SW480 (cell line): ENCODE data around the gene OSBPL10.
A peak's percentile ranks its signal among the peaks of the same experiment; 100 is the strongest.

ENCODE experiments used
- DNase-seq: peaks from one replicate; pipeline ENCODE4 v3.0.0-alpha.2; 2016; ENCODE audit warnings: low spot score

OSBPL10 gene

DNA sequence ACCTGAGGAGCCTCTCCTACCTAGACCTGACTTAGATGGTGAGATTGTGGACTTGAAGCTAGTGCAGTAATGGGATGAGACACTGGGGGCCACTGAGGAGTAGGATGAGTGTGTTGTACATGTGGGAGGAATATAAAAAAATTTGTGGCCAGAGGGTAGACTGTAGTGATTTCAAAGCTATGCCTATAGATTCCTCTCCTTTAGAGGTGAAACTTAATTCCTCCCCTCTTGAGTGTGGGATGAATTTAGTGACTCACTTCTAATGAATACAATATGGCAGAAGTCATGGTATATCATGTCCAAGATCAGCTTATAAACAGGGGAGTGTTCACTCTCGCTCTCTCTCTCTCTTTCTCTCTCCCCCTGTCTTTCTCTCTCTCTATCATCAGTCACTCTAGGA lies 7.2 kb upstream of the OSBPL10 start:
- no peak for DNase-seq

DNA sequence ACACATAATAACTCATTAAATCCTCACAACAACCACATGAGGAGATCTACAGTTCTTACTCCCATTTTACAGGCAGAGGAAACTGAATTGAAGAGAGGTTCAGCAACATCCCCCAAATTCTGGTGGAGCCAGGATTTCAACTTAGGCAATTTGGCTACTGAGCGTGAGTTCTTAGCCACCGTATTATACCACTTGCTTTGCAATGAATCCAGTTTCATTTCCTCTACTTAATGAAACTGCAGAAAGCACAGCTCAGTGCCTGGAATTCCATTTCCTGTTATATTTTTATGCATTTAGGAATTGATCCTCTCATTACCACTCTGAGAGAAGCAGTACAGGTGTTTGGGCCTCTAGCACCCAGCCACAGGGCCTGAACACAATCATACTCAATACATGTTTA lies 4.8 kb upstream of the OSBPL10 start:
- no peak for DNase-seq

DNA sequence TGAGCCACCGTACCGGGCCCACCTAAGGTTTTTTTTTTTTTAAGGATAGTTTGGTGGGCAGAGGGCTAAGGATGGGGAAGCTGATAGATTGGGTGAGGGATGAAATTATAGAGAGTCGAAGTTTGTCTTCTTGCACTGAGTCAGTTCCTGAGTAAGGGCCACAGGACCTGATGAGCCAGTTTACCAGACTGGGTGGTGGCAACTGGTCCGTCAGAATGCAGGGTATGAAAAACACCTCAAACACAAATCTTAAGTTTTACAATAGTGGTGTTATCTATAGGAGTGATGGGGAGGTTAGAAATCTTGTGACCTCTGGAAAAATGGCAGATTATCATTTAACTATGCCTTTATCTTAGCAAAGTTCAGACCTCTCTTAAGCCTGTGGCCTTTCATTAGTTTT lies 3.3 kb upstream of the OSBPL10 start:
- DNase-seq = no peak

DNA sequence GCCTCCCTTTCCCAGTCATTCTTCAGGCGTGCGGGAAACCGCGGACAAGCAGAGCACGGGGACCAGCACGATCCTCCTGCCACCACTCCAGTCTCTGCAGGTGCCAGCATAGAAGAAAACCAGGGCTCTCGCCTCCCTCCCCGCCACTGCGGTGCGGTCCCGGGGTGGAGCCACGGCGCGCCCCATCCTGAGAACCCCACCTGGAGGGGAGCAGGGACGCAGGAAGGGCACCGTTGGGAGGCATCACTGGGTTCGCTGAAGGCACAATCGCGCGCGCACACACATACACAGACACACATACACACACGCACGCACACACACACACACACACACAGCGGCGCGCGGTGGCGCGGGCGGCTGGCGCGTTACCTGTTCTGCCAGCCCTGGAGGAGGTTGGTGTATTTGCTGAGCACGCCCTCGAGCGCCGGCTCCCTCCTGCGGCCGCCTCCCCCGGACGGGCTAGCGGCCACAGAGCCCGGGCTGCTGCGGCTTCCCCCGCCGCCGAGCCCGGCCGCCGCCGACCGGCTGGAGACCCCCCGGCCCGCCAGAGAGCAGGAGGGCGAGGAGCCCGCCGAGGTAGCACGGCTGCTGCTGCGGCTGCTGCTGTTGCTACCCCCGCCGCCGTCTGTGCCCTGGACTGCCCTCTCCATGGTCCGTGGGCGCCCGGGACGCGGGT lies 394 bp downstream of the OSBPL10 start:
- DNase-seq = peak; percentile 86

DNA sequence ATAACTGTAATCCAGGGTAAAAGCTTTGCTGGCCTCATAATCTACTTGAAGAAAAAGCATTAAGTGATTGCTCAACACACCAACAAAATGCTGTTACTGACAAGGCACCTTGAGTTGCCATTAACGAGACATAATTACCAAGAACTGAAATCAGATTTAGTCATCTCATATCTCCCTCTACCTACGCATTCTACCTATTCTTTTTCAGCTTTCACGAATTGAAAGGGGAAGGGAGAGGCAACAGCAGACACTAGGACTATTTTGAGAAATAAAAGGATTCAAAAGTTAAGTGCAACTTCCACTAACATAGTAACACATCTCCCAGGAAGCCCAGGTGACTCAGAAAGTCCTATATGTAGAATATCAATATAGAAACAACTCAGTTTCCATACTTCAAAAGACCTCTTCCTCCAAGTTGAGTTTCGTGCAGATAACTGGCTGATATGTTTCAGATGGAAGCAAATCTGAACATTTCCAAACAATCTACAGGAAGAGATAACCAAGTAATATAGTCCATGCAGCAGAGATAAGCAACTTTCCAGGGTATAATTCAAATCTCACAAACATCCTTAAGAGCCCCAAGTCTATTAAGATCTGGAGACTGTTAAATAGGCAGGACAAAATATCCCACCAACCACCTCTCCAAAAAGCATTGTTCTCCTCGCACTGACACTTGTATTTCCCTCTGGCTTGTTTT lies 1.9 kb downstream of the OSBPL10 start:
- no peak for DNase-seq

DNA sequence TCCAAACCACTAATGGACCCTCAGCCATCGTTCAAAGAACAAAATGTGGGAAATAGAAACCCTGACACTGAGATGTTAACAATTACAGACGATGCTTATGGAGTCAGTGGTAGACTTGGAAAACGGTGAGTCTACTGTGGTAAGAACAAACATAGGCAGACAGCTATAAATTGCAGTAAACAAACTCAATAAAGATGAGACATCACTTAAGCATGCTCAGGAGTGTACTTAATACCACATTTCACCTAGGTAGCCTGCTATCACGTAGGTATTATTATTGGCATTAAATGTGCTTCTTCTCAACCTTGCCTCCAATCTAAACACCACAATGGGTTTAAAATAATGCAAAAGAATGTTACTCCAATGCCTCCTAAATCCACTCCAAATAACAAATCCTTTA lies 2.5 kb downstream of the OSBPL10 start:
- DNase-seq = peak; percentile 69

DNA sequence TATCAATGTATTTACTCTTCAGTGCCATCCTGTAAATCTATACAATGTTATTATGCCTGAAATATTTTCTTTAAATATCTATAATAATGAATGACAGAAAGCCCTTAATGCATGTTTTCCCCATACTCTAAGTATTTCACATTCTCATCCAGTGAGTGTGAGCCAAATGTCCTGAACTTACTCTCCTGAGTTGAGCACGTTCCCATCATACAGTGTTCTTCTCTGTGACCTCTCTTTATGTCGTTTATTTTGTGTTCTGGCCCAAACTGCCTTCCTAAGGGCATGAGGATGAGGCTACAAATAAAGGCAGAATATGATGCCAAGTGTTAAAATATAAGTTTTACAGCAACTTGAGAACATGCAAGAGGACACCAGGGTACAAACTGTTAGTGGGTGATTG lies 3.3 kb downstream of the OSBPL10 start:
- no peak for DNase-seq

DNA sequence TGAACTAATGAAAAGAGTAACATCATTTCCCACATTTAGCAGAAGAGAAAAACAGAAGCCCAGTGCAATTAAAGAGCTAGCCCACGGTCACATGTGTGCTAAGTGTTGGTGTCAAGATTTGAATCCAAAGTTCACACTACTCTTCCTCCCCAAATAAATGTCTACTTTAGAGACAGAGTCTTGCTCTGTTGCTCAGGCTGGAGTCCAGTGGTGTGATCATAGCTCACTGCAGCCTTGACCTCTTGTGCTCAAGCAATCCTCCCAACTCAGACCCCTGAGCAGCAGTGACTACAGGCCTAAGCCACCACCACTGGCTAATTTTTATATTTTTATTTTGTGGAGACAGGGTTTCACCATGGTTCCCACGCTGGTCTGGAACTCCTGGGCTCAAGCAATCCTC lies 4.8 kb downstream of the OSBPL10 start:
- no peak for DNase-seq

DNA sequence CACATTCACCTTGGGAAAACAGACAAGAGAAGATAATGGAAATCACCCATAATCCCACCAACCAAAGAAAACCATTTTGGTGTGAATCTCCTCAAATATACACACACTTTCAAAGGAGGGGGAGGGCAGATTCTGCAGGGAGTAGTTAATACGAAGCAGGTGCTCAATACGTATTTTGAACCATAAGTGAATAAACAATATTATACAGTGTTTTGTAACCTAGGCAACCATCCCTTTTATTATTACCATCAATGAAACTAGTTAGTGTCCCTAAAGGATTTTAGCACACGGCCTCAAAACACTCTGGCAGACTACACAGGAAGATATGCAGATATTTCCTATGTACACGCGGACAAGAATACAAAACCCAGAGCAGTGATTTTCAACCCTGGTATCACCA lies 6.1 kb downstream of the OSBPL10 start:
- no peak for DNase-seq

DNA sequence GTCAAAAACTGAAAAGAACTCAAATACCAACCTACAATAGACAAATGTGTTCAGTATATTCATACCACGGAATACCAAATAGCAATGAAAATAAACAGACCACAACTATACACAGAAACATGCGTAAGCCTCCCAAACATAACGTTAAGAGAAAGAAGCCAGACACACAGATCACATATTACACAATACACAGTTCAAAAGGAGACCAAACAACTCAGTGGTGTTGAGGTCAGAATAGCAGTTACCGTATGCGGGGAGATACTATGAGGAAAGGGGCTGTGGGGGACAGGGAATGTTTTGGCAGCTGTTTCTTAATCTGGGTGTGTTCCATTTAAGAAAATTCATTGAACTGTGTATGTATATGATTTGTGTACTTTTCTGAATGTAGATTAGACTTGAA lies 6.6 kb downstream of the OSBPL10 start:
- no peak for DNase-seq

DNA sequence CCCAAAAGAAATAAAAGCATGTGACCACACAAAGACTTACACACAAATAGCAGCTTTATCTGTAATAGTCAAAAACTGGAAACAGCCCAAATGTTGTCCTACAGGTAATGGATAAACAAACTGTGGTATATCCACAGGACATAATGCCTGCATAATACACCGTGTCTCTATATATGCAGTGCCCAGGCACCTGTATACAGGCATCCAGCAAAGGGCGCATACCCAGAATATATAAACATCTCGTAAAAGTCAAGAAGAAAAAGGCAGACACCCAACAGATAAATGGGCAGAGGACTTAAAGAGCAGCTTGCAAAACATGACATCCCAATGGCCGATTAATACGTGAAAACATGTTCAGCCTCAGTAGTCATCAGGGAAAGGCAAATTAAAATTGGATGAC lies 7.2 kb downstream of the OSBPL10 start:
- no peak for DNase-seq

DNA sequence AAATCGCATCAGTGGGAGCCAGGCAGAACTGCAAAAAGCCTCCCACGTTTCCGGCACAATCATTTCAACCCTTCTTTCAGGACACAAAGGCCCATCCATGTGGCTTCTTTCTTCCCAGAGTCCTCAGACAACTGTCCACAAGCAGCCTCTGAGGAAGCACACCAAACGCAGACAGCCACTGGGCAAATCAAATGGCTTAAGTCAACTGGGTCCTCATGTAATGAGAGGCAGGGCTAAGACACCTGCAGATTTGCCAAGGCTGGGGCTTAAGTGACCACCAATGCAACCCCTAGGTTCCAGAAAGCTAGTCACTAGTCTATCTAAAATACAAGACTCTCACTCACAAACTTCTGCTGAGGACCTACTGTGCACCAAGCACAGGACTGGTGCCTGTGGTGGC lies 8.0 kb downstream of the OSBPL10 start:
- DNase-seq = no peak

DNA sequence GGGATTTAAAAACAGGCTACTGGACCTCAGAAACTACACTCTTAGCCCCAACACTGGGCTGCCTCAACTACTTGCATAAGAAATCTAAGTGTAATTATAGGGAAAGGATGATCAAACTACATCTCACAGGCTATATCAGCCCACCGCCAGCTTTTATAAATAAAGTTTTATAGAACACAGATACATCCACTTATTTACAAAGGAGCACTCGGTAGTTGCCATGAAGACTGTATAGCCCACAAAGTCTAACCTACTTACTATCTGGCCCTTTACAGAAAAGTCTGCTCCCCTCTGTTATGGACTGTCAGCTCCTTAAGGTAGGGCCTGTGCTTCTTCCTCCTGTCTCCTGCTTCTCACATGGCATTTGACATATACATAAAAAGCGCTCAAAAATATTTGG lies 9.5 kb downstream of the OSBPL10 start:
- no peak for DNase-seq

DNA sequence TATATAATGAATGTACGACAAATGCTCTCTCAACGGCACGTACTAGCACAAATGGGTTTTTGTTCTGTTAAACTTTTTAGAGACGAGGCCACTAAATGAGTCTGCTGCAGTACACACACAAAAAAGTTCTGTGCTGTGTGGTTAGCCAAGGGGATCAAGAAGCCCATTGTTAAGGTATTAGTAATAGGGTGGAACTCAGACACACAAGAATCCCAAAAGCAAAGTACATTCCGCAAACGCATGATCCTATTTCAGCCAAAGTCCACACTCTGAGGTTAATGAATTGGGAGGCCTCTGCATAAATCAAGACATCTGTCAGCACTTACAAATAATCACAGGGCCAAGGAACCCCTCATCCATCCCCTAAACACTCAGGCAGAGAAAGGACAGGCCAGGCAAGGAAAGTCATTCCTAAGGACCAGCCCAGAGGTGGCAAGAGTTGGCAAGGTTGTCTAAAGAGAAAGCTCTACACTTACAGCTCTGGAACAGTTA lies 12.1 kb downstream of the OSBPL10 start:
- peak; percentile 91 for DNase-seq

DNA sequence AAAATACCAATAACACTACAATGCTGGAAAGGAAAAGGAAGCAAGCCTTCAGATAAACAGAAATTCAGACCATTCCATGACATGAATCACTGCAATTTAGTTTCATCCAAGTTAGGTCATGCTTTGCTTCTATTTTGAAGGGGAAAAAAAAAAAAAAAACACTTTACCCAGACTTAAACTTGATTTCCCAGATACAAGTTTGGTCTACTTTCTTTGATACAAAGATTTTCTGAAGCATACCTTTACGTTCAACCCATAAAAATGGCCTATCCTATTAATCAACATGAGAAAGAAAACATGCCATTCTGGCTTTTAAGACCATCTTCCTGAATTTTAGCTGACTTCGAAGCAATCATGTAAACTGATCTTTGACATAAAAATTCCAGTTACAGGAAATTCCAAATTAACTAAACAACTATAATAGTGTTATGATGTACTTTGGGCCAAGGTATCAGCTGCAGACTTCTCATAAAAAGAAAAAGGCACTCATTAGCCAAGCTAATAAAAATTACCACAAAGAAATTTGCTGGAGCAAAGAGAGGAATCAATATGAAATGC lies 12.6 kb downstream of the OSBPL10 start:
- peak; percentile 5 for DNase-seq

DNA sequence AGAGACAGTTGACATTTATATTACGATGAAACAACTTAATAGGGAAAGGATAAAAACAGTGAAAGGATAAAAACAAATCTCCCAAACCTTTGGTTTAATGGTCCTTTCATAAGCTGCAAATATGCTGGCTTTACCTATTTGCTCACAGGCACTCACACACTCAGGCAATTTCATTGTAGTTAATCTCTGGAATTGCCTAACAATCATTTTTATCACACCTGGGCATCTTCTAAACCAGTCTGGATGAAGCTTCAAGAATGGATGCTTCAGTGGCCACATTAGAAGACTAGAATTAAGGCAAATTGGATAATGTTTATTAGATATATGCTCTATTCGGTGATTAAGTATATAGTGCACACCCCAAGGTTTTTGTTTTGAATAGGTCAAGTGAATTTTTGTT lies 13.5 kb downstream of the OSBPL10 start:
- no peak for DNase-seq

DNA sequence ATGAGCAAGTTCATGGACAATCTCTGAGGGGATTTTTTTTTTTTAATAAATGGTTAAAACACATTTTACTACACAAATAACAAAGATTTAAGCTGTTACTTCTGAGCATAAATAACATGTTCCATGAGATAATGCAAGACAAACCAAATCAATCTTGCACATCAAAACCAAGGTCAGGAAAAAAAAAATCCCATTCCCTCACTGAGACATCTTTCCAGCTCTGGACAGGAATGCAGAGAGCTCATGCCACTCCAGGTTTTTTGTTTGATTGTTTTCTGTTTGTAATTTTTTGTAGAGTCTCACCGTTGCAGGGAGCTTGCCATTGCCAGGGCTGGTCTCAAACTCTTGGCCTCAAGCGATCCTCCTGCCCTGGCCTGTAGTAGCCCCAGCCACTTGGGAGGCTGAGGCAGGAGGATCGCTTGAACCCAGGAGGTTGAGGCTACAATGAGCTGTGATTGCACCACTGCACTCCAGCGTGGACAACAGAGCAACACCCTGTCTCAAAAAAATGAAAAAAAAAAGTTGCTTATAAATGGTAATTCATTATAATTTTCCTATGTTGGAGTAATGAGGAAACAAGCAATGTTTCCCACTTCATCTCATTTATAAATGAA lies 14.0 kb downstream of the OSBPL10 start:
- no peak for DNase-seq

DNA sequence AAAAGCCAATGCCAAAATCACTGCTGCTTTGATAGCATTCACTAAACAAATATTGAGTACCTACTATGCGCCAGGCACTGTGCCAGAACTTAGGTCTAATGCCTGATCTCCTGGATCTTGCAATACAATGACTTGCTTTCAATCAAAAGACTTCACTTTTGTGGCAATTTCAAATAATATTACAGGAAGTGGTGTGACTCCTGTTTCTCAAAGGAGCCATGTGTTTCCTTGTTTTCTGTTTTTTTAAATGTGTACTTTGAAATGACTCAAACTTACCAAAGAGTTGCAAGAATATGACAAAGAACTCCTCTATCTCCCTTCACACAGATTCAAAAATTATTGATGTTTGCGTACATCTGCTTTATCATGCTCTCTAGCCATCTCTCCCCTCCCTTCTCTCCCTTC lies 18.3 kb downstream of the OSBPL10 start:
- DNase-seq = no peak

DNA sequence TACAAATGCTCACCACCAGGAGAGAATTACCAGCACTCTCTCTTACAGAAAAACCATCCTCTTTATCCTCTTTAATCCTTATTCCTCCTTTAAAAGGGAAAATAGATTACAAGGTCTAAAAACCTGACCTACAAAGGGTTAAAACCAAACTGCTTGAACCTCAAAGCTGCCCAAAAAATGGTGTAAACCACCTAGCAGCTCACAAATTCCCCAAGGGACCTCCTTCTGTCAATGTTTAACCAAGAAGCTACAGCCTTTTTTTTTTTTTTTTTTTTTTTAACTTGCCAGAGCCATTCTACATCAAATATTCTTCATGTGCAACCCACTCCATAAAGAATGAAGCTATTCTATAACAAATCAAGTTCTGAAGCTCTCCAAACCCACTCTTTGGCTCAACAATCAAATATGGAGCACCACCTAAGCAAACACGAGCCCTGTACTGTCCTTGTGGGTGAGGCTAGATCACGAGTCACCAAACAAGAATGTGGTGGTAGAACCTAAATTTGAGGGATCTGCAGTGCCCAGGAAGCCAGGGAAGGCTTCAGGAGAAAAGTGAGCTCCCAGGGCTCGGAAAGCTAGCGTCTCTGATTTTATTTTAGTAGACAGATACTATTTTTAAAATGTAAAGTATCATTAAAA lies 20.1 kb downstream of the OSBPL10 start:
- peak; percentile 80 for DNase-seq

DNA sequence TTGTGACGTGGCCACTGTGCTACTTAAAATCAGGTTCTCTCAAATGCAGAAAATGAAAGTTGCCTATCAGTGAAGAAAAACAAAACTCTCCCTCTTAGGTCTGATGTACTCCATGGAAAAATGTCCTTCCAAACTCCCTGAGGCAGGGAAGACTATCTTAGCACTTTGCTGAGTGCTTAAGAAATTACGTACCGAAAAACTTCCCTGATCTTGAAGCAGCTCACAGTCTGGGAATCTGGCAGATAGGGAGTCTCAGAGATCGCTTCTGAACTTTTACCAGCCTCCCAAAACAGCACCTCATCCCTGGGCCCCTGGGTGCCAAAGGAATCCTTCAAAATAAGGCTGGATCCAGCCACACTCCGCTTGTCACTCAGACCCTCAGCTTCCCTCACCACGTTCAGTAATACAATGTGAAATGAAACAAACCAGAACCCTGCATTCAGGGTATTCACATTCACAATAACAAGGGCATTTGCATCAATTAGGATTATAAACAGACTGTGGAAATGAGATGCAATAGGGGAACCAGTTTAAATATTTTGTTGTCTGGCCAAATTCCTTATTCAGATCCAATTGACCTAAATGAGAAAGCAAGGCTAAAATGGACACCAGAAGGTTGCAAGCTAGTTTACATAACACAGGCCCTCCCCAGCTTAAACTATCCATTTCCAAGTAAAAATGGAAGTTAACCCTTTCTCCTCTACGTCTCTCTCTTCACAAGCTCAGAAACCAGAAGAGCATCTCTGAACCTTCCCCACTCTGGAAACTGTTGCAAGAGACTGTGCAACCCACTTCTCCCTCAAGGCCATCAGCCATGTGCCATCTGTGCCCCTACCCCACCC lies 20.9 kb downstream of the OSBPL10 start:
- DNase-seq = no peak

DNA sequence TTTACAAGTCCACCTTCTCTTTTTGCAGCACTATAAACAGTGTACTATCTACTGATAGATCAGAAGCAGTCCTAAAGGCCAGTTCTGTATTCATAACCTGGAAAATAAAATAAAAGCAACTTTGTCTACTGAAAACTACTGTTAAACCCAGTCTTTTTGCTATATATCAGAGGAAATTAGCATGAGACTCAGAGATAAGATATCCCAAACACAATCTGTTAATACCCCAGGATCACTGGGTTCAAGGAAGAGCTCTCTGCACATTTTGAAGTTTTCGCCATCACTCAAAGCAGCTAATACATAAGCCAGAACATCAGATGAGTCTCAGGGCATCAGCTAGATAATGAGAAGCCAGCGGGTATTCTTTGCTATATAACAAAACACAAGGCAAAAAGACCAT lies 21.8 kb downstream of the OSBPL10 start:
- no peak for DNase-seq

DNA sequence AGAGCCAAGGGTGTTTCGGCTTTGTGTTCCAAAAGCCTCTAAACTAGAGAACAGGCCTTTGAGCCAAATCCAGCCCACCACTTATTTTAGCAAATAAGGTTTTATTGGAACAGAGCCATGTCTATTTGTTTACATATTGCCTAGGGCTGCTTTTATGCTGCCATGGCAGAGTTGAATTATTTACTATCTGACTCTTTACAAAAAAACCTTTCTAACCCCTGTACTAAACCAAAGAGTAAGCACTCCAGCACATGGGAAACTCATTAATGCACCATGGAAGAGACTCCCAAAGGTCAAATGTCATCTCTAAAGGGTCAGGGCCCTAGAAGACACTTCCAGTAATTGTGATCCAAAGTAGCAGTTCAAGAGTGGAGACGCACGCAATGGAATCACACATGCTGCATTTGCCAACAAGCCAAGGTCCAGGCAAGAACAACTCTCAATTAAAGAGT lies 22.3 kb downstream of the OSBPL10 start:
- DNase-seq = no peak
